Measurements from ENCODE around the gene CEACAM3. TPM values are rescaled to one million over a fixed set of nuclear protein-coding genes. Genes with fewer than 3 reads are reported as not detected.

Gene CEACAM3
- total RNA-seq, 2 experiments from 2014 or later = not detected

GRCh38 chr19:41813911-41814310 lies 17.5 kb downstream of the CEACAM3 start:
- DNase-seq = no peak
- TF ChIP-seq CTCF (IDR thresholded peaks at IDR 0.05) = no peak
- POLR2A ChIA-PET = interaction anchor here (1.2 kb wide), 1 partner anchor 18 kb away, joined by 3 read pairs; no protein-coding TSS in a partner anchor
- ATAC-seq = no peak
- H3K4me3 Mint-ChIP-seq = no peak overlapping the region
- H3K4me1 Mint-ChIP-seq (ENCODE audit: low read depth) = peaks cover 6% of the 10 kb centered on the region
- H3K36me3 Mint-ChIP-seq (ENCODE audit: low read depth) = no peaks in the 10 kb centered on the region
- no peaks in the 10 kb centered on the region for H3K9me3 Mint-ChIP-seq
- no peak overlapping the region for H3K27ac Mint-ChIP-seq
- H3K27me3 Mint-ChIP-seq = peaks cover 7% of the 10 kb centered on the region
- intact Hi-C loops (cut with micrococcal nuclease) = no loop called here
- CTCF ChIA-PET = interaction anchor here (17.7 kb wide), 1 partner anchor 21 kb away, joined by 262 read pairs; the partner anchor contains the start of gene CEACAM3

DNA sequence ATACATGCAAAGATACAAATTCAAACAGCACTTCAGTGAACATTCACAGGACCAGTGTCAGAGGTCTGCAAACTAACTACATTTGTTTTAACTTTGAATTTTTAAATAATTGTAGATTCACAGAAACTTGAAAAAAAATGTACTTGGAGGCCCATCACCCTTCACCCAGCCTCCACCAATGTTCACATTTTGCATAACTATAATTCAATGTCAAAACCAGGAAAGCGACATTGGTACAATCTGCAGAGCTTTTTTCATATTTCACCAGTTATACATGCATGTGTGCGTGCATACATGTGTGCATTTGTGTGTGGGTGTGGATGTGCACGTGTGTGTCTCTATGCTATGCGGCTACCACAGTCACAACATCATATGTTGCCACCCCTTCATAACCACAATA lies 18.9 kb downstream of the CEACAM3 start:
- Mint-ChIP-seq H3K27me3 (peaks cover 3% of the 10 kb centered on the region), H3K4me1 (ENCODE audit: low read depth) (peaks cover 6% of the 10 kb centered on the region), H3K9me3 (no peaks in the 10 kb centered on the region), H3K4me3 (no peak overlapping the region), H3K36me3 (ENCODE audit: low read depth) (no peaks in the 10 kb centered on the region), H3K27ac (no peak overlapping the region)
- ATAC-seq (no peak), DNase-seq (no peak)
- intact Hi-C loops (cut with micrococcal nuclease) = no loop called here
- TF ChIP-seq CTCF (IDR thresholded peaks at IDR 0.05) = no peak
- ChIA-PET CTCF (interaction anchor here (17.7 kb wide), 1 partner anchor 22 kb away, joined by 262 read pairs; the partner anchor contains the start of gene CEACAM3), POLR2A (no interaction called here)

- POLR2A ChIA-PET = no interaction called here
Measured at GRCh38 chr19:41816761-41817160, 20.4 kb downstream of the CEACAM3 start.

GRCh38 chr19:41821003-41821735 lies 24.8 kb downstream of the CEACAM3 start:
- H3K27ac Mint-ChIP-seq = no peak overlapping the region
- no peaks in the 10 kb centered on the region for H3K36me3 Mint-ChIP-seq (ENCODE audit: low read depth)
- POLR2A ChIA-PET = interaction anchor here (0.6 kb wide), 2 partner anchors 22 to 374 kb away, joined by 3 read pairs; no protein-coding TSS in a partner anchor

More at GRCh38 chr19:41816761-41817160, 20.4 kb downstream of the CEACAM3 start:
- no peaks in the 10 kb centered on the region for H3K36me3 Mint-ChIP-seq (ENCODE audit: low read depth)
- H3K4me3 Mint-ChIP-seq = no peak overlapping the region
- no peaks in the 10 kb centered on the region for H3K9me3 Mint-ChIP-seq
- peaks cover 6% of the 10 kb centered on the region for H3K4me1 Mint-ChIP-seq (ENCODE audit: low read depth)
- intact Hi-C loops (cut with micrococcal nuclease) = no loop called here
- CTCF ChIA-PET = interaction anchor here (1.1 to 17.7 kb wide), 2 partner anchors 19 to 24 kb away, joined by 3 to 262 read pairs; partner anchors contain the start of gene CEACAM3
- TF ChIP-seq CTCF (IDR thresholded peaks at IDR 0.05) = no peak
- ATAC-seq (no peak), DNase-seq (no peak)
- peaks cover 11% of the 10 kb centered on the region for H3K27me3 Mint-ChIP-seq
- H3K27ac Mint-ChIP-seq = no peak overlapping the region

More at GRCh38 chr19:41821003-41821735, 24.8 kb downstream of the CEACAM3 start:
- intact Hi-C loops (cut with micrococcal nuclease) = loop anchor here (1.0 kb wide), 1 partner anchor 28 kb away; no protein-coding TSS in a partner anchor
- CTCF ChIA-PET = interaction anchor here (0.6 to 17.7 kb wide), 19 partner anchors 14 to 179 kb away, joined by 3 to 262 read pairs (median 4); partner anchors contain the start of gene CEACAM3
- Mint-ChIP-seq H3K4me1 (ENCODE audit: low read depth) (no peaks in the 10 kb centered on the region), H3K27me3 (peaks cover 12% of the 10 kb centered on the region), H3K4me3 (no peak overlapping the region), H3K9me3 (no peaks in the 10 kb centered on the region)
- peak; percentile 93 for TF ChIP-seq CTCF (IDR thresholded peaks at IDR 0.05)
- peak; percentile 63 for DNase-seq
- peak; percentile 93 for ATAC-seq
